ENCODE data around the gene CASP2.

Gene CASP2

GRCh38 chr7:143337216-143337615 lies 49.1 kb downstream of the CASP2 start:
- no peak for DNase-seq (ENCODE audit: low spot score)

- DNase-seq (ENCODE audit: low spot score): no peak
Measured at GRCh38 chr7:143341842-143342241, 53.7 kb downstream of the CASP2 start.

GRCh38 chr7:143343596-143343995 lies 55.4 kb downstream of the CASP2 start:
- no peak for DNase-seq (ENCODE audit: low spot score)

GRCh38 chr7:143345428-143345900 lies 57.3 kb downstream of the CASP2 start:
- DNase-seq (ENCODE audit: low spot score): no peak

- DNase-seq (ENCODE audit: low spot score): no peak
Measured at GRCh38 chr7:143346018-143346417, 57.9 kb downstream of the CASP2 start.

- no peak for DNase-seq (ENCODE audit: low spot score)
Measured at GRCh38 chr7:143347950-143348349, 59.8 kb downstream of the CASP2 start.

- DNase-seq (ENCODE audit: low spot score): no peak
Measured at GRCh38 chr7:143351060-143351459, 62.9 kb downstream of the CASP2 start.

- DNase-seq (ENCODE audit: low spot score): no peak
Measured at GRCh38 chr7:143351574-143351973, 63.4 kb downstream of the CASP2 start.

GRCh38 chr7:143352531-143353002 lies 64.4 kb downstream of the CASP2 start:
- no peak for DNase-seq (ENCODE audit: low spot score)

- no peak for DNase-seq (ENCODE audit: low spot score)
Measured at GRCh38 chr7:143354376-143354775, 66.2 kb downstream of the CASP2 start.

GRCh38 chr7:143354965-143355364 lies 66.8 kb downstream of the CASP2 start:
- no peak for DNase-seq (ENCODE audit: low spot score)

- DNase-seq (ENCODE audit: low spot score): no peak
Measured at GRCh38 chr7:143355450-143356385, 67.6 kb downstream of the CASP2 start.

- no peak for DNase-seq (ENCODE audit: low spot score)
Measured at GRCh38 chr7:143356414-143357050, 68.4 kb downstream of the CASP2 start.

All from HuH-7.5 (cell line).